SU-DHL-6 (cell line): ENCODE data around the gene ATXN7.

Experiments used
- CTCF ChIP-seq: fragments of 200-600 bp; sonication (generic); IDR thresholded peaks from one replicate; pipeline ENCODE4 v1.5.1; 2017; ENCODE audit warnings: antibody characterized with exemption, mild to moderate bottlenecking, low read length, moderate library complexity; ENCODE audit not compliant: insufficient read depth, poor library complexity, severe bottlenecking
- EZH2phosphoT487 ChIP-seq: fragments of 200-600 bp; sonication (generic), shearing (Covaris generic); conservative IDR thresholded peaks from 2 replicates; pipeline ENCODE4 v1.6.1; 2018; ENCODE audit warnings: mild to moderate bottlenecking, antibody characterized with exemption, low read length, moderate library complexity, mixed read lengths

GRCh38 chr3:63995086-63995485 lies 131.4 kb downstream of the ATXN7 start:
- no peak for TF ChIP-seq CTCF
- TF ChIP-seq EZH2phosphoT487: no peak
